GM21825 (cell line): ENCODE results near the gene CACNA1A.
"Not testable (repeated sequence)": the region's sequence is repeated elsewhere in the genome, so short reads cannot be mapped to it uniquely, and the experiment has no call there.

Experiments
- ATAC-seq: cut with Tn5 transposase; IDR thresholded peaks from one replicate; pipeline ENCODE4 v1.9.1; 2021; ENCODE audit warnings: mild to moderate bottlenecking, moderate library complexity; ENCODE audit not compliant: unreplicated experiment

Gene CACNA1A

DNA sequence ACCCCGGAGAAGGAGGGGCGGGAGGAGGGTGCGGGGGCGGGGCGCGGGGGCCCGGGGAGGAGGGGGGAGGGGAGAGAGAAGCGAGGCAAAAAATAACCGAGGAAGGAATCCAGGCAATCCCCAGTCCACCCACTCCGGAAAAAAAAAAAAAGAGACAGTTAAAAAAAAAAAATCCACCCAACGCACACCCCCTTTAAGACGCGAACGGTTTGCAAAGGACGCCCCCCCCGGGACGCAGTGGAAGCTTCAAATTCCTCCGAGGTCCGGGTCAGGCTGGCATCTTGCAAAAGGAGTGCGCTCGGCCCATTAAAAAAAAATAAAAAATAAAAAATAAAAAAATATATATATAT, at the start of gene CACNA1A:
Gene CACNA1A, minus strand, starts transcription at position 9 of the 350 bp plus-strand sequence. CDS start 255 bp downstream, outside the sequence.
- ATAC-seq = no peak

- ATAC-seq = no peak
These were observed 48.4 kb upstream of the CACNA1A start for GRCh38 chr19:13554506-13555240.

DNA sequence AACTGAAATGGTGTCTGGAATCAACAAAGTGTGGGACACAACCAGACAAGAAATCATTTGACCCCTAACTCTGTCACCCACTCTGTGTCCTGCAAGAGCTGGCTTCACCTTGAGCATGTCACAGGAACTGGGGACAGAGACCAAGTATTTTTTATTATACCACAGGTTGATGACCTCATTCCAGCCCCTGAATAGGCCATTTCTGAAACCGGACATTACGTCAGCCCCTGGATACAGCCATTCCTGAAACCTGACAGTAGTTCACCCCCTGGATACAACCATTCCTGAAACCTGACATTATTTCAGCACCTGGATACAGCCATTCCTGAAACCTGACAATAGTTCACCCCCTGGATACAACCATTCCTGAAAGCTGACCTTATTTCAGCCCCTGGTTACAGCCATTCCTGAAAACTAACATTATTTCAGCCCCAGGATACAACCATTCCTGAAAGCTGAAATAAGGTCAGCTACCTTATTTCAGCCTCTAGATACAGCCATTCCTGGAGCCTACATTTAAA, 47.7 kb upstream of the CACNA1A start:
- no peak for ATAC-seq

DNA sequence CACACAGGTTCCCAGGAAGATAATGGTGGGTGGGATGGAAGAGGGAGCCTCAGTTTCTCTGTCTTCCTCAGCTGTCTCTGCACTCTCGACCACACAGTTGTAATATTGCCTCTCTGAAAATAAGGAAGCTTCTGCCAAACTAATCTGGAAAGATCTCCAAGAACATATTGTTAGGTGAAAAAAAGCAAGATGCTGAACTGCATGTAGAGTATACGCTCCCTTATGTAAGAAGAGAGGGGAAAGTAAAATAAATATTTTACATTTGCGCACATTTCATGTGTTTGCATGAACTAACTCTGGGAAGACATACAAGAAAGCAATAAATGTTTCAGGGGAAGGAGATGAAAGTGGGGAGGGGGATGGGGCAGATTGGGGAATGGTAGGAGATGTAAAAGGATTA, 41.9 kb upstream of the CACNA1A start:
- ATAC-seq = no peak

DNA sequence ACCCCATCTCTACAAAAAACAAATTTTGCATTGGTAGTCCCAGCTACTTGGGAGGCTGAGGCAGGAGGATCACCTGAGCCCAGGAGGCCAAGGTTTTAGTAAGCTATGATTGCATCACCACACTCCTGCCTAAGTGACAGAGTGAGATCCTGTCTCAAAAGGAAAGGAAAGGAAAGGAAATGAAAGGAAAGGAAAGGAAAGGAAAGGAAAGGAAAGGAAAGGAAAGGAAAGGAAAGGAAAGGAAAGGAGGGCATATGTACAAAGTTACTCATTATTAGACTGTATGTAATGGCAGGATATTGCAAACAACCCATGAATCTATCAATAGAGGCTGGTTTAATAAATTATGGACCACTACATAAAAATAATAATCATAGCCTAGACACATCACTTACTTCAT, 40.8 kb upstream of the CACNA1A start:
- ATAC-seq = no peak

- no peak for ATAC-seq
These were observed 38.1 kb upstream of the CACNA1A start for GRCh38 chr19:13544423-13544822.

DNA sequence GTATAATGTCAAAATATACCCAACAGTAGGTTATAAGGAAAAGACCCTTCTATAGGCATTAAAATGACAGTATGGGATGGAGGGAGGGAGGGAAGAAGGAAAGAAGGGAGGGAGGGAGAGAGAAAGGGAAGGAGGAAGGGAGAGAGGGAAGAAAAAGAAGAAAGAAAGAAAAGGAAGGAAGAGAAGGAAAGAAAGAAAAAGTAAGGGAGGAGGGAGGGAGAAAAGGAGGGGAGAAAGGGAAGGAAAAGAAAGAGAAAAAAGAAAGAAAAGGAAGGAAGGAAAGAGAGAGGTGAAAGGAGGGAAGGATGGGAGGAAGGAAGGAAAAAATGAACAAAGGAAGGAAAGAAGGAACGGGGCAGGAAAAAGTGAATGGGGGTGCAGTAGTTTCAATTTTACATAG, 35.3 kb upstream of the CACNA1A start:
- no peak for ATAC-seq

DNA sequence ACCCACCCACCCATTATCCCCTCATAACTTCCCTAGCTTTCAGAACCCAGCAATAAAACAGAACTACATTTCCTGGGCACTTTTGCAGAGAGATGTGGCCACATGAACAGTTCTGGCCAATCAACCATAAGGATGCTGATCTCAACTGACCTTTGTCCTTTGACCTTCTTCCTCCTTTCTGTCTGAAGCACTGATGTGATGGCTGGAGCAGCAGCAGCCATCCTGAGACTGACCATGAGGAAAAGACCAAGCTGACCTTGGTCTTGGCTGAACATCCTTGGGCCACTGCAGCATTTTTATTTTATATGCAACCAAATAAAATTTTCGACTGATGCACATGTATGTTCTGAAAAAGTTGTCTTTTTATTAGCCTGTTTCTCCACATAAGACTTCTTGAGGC, 33.1 kb upstream of the CACNA1A start:
- ATAC-seq = no peak

DNA sequence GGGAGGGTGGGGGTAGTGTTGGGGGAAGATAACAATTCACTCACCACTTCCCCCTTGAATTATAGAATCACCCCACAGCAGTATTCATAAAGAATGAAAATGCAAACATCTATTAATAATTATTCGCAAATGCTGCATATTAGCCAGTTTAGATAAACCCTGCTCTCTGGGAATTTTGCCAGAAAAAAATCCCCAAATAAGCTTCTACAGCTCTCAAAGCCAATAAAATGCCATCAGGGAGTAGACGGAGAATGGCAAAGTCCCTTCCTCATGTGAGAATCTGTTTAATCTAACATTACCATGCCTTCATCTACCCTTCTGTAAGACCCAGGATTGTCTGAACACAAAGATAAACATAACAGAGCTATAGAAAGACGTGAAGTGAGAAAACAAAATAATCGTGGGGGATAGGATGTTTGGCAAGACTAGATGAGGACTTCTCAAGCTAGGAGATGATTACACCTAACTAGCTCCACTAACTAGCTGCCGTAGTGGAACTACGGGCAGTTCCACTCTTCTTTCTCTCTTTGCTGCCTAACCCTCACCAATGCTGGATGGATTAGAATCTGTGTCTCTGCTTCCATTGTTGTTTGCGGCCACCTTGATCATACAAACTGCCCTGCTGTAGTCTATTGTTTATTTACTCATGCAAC, 32.4 kb upstream of the CACNA1A start:
- no peak for ATAC-seq

GRCh38 chr19:13537454-13537853, 31.2 kb upstream of the CACNA1A start:
- no peak for ATAC-seq

DNA sequence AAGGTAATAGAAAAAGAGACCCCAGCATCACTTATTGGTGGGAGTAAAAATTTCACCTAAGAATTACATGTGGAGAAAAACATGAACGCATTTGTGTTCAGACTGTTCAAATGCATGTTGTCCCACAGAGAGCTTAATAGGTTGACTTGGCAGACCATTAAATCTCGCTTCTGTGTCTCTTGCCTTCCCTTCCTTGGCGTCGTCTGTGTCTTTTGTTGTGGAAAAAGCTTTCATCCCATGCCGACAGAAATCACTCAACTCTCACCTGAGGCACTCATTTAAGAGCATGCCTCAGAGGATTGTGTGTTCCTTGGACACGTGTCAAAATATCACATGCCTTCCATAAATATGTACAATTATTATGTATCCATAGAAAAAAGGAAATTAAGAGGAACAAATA, 24.4 kb upstream of the CACNA1A start:
- no peak for ATAC-seq

GRCh38 chr19:13529721-13530120, 23.4 kb upstream of the CACNA1A start:
- ATAC-seq = not testable (repeated sequence)

DNA sequence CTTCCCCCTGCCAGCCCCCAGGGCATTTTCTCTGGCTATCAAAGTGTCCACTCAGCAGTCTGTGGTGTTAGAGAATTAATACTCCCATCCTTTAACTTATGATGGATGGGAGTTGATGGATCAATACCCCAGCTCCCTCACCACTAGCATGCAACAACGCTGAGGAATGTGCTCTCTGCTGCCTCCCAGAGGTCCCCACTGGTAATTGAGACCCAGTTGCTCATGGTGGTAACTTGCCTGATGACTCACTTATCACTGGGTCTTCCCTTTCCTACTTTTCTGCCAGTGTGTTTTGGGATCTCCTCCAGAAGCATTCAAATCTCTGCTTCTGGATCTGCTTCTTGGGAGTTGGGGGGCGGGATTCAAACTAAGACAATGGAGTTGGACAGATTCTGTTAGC, 20.3 kb upstream of the CACNA1A start:
- ATAC-seq = no peak

- ATAC-seq = no peak
These were observed 14.8 kb upstream of the CACNA1A start for GRCh38 chr19:13521066-13521465.

DNA sequence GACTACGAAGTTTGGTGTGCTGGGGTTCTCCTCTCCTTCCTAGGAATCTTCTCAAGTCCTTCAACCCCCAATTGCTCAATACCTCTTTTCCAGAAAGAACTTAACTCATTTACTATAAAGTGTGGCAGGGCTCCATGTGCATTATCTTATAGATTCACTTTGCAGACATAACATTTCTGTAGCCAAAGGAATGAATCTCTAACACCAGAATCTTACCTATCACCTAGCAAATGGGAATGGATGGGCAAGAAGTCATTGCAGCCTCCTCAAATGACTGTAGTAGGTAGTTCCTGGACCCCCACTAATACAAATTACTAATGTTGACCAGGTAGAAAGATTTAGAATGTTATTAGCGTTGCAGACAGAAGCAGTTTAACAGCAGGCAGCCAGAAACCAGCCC, 5.7 kb upstream of the CACNA1A start:
- ATAC-seq = no peak

GRCh38 chr19:13507053-13507611, 853 bp upstream of the CACNA1A start:
- ATAC-seq = no peak

- ATAC-seq = no peak
These were observed 363 bp downstream of the CACNA1A start for GRCh38 chr19:13505761-13506470.

GRCh38 chr19:13505164-13505695, 1.0 kb downstream of the CACNA1A start:
- ATAC-seq = no peak

GRCh38 chr19:13503570-13504235, 2.6 kb downstream of the CACNA1A start:
- ATAC-seq = no peak

GRCh38 chr19:13502231-13502630, 4.0 kb downstream of the CACNA1A start:
- ATAC-seq = no peak

GRCh38 chr19:13499692-13500091, 6.6 kb downstream of the CACNA1A start:
- no peak for ATAC-seq
